HCT116 (cell line): Measurements from ENCODE around the gene LIMS2. TPM values are rescaled to one million over a fixed set of nuclear protein-coding genes. Genes with fewer than 3 reads are reported as not detected.

Source experiments
- ATAC-seq: fragments of 200-7000 bp; cut with Tn5 transposase; 2 replicates; pipeline ENCODE4 v1.9.1; 2020; ENCODE audit warnings: mild to moderate bottlenecking, moderate library complexity
- BruUV-seq: library from RNA; stranded (reverse); fragments of 400-500 nt; replicated peaks from 2 replicates; lab custom pipeline; 2021; lab: Mats Ljungman, UMichigan
- CTCF ChIA-PET: fragments of 300-600 bp; sonication (Branson Sonifier 250); formaldehyde crosslinking; loops from one replicate; lab custom pipeline; 2021; ENCODE audit warnings: antibody characterized with exemption; lab: Charles Lee
- POLR2A ChIA-PET: fragments of 300-600, 350-600 bp; sonication (Branson Sonifier 250); formaldehyde crosslinking; loops from one replicate; lab custom pipeline; 2021; ENCODE audit warnings: antibody characterized with exemption; lab: Charles Lee
- RAD21 ChIA-PET, 2 experiments: fragments of 300-600 bp; sonication (Branson Sonifier 250); formaldehyde crosslinking; loops; one replicate each; lab custom pipeline; 2023; ENCODE audit warnings: low total read pairs in 2 of 2; ENCODE audit not compliant: uncharacterized antibody in 2 of 2, unreplicated experiment in 2 of 2, low non-redundant PET in 1 of 2; lab: Charles Lee
- DNase-seq: peaks from one replicate; pipeline ENCODE4 v3.0.0-alpha.2; 2010; ENCODE audit warnings: low read depth, low spot score
- H2AFZ ChIP-seq: fragments of 200-600 bp; shearing (Covaris generic), sonication (generic); 2 replicates; pipeline ENCODE4 v1.6.1; 2017; ENCODE audit warnings: low read depth, mixed run types, mixed read lengths, antibody characterized with exemption, low read length; ENCODE audit not compliant: poor library complexity, severe bottlenecking
- H3K27ac ChIP-seq: 2 replicates; pipeline ENCODE4 v1.5.1; 2012; ENCODE audit warnings: low read depth, low read length
- H3K27me3 ChIP-seq: fragments of 200-600 bp; sonication (generic); 2 replicates; pipeline ENCODE4 v1.6.1; 2016; ENCODE audit warnings: mixed run types, low read length, mixed read lengths; ENCODE audit not compliant: insufficient read depth
- H3K36me3 ChIP-seq, 2 experiments: fragments of 200-500 bp in 1 of 2; fragments of 200-600 bp in 1 of 2; sonication (Bioruptor generic) in 1 of 2; sonication (generic) in 1 of 2; 2 replicates each; pipeline versions ENCODE4 v1.5.1 to v1.6.1; 2014 to 2016; ENCODE audit warnings: low read length in 2 of 2, inconsistent platforms in 1 of 2, mixed read lengths in 1 of 2, mixed run types in 1 of 2; ENCODE audit not compliant: insufficient read depth in 2 of 2, control insufficient read depth in 1 of 2
- H3K4me1 ChIP-seq, 2 experiments: fragments of 200-600 bp in 1 of 2; sonication (generic) in 1 of 2; 2 replicates each; pipeline versions ENCODE4 v1.5.1 to v1.6.1; 2012 to 2017; ENCODE audit warnings: low read length in 2 of 2, inconsistent platforms in 1 of 2, mild to moderate bottlenecking in 1 of 2, mixed read lengths in 1 of 2, mixed run types in 1 of 2, moderate library complexity in 1 of 2; ENCODE audit not compliant: insufficient read depth in 2 of 2, control insufficient read depth in 1 of 2
- H3K4me2 ChIP-seq: fragments of 200-600 bp; sonication (generic); 2 replicates; pipeline ENCODE4 v1.6.1; 2017; ENCODE audit warnings: mixed run types, low read length, mixed read lengths
- H3K4me3 ChIP-seq, 2 experiments: fragments of 200-600 bp in 1 of 2; sonication (generic) in 1 of 2; replicated peaks in 1 of 2; 2 replicates each; pipeline ENCODE4 v1.5.1; 2011 to 2016; ENCODE audit warnings: low read length in 2 of 2, control low read depth in 1 of 2, low read depth in 1 of 2, mild to moderate bottlenecking in 1 of 2, mixed read lengths in 1 of 2, mixed run types in 1 of 2
- H3K79me2 ChIP-seq: fragments of 200-600 bp; sonication (generic); 2 replicates; pipeline ENCODE4 v1.6.1; 2017; ENCODE audit warnings: mild to moderate bottlenecking, mixed run types, low read length, moderate library complexity, mixed read lengths; ENCODE audit not compliant: insufficient read depth
- H3K9ac ChIP-seq: fragments of 200-600 bp; sonication (generic); 2 replicates; pipeline ENCODE4 v1.6.1; 2016; ENCODE audit warnings: low read length, mixed read lengths
- H3K9me2 ChIP-seq: fragments of 200-600 bp; sonication (generic), shearing (Covaris generic); 2 replicates; pipeline ENCODE4 v1.6.1; 2017; ENCODE audit warnings: mixed run types, mild to moderate bottlenecking, moderate library complexity; ENCODE audit not compliant: insufficient read depth
- H3K9me3 ChIP-seq, 2 experiments: fragments of 200-500 bp in 1 of 2; fragments of 200-600 bp in 1 of 2; sonication (Bioruptor generic) in 1 of 2; sonication (generic) in 1 of 2; 2 replicates each; pipeline ENCODE4 v1.6.1; 2014 to 2017; ENCODE audit warnings: low read length in 2 of 2, mixed read lengths in 2 of 2, inconsistent platforms in 1 of 2, low read depth in 1 of 2, mild to moderate bottlenecking in 1 of 2, mixed run types in 1 of 2, moderate library complexity in 1 of 2; ENCODE audit not compliant: control insufficient read depth in 1 of 2, insufficient read depth in 1 of 2
- H4K20me1 ChIP-seq: fragments of 200-600 bp; sonication (generic), shearing (Covaris generic); 2 replicates; pipeline ENCODE4 v1.6.1; 2017; ENCODE audit warnings: mixed run types, mild to moderate bottlenecking, moderate library complexity; ENCODE audit not compliant: insufficient read depth
- CEBPB ChIP-seq: IDR thresholded peaks from 2 replicates; pipeline ENCODE4 v1.6.1; 2012; ENCODE audit warnings: low read depth
- CTCF ChIP-seq, 3 experiments: fragments of 200-600 bp in 1 of 3; sonication (generic) in 1 of 3; IDR thresholded peaks in 2 of 3; conservative IDR thresholded peaks in 1 of 3; 2 replicates each; pipeline ENCODE4 v1.5.1; 2012 to 2017; ENCODE audit warnings: low read depth in 2 of 3, low read length in 2 of 3, antibody characterized with exemption in 1 of 3, borderline replicate concordance in 1 of 3, control low read depth in 1 of 3, mild to moderate bottlenecking in 1 of 3, mixed read lengths in 1 of 3, mixed run types in 1 of 3, moderate library complexity in 1 of 3; ENCODE audit not compliant: insufficient read depth in 1 of 3
- EZH2 ChIP-seq: fragments of 200-600 bp; sonication (generic); IDR thresholded peaks from 2 replicates; pipeline ENCODE4 v1.6.1; 2017; ENCODE audit warnings: antibody characterized with exemption, mixed run types
- EZH2phosphoT487 ChIP-seq: fragments of 200-600 bp; IDR thresholded peaks from 2 replicates; pipeline ENCODE4 v1.6.1; 2018; ENCODE audit warnings: antibody characterized with exemption, borderline replicate concordance
- FOSL1 ChIP-seq: IDR thresholded peaks from 2 replicates; pipeline ENCODE4 v1.6.1; 2012; ENCODE audit warnings: low read depth
- POLR2AphosphoS5 ChIP-seq: IDR thresholded peaks from 2 replicates; pipeline ENCODE4 v1.6.1; 2011; ENCODE audit warnings: mild to moderate bottlenecking, low read depth, low read length, moderate library complexity
- RAD21 ChIP-seq: IDR thresholded peaks from 2 replicates; pipeline ENCODE4 v1.6.1; 2012; ENCODE audit warnings: low read depth, mild to moderate bottlenecking
- SIN3A ChIP-seq: IDR thresholded peaks from 2 replicates; pipeline ENCODE4 v1.6.1; 2012; ENCODE audit warnings: low read depth
- SP1 ChIP-seq: IDR thresholded peaks from 2 replicates; pipeline ENCODE4 v1.6.1; 2012; ENCODE audit warnings: low read depth
- YY1 ChIP-seq: IDR thresholded peaks from 2 replicates; pipeline ENCODE4 v1.6.1; 2011; ENCODE audit warnings: low read length, low read depth, moderate library complexity, mild to moderate bottlenecking; ENCODE audit not compliant: insufficient replicate concordance; ENCODE audit errors: extremely low read depth
- ZFX ChIP-seq: fragments of 450-650 bp; IDR thresholded peaks from 2 replicates; pipeline ENCODE4 v1.6.1; 2017
- intact Hi-C: fragments of 100-400 bp; cut with micrococcal nuclease; formaldehyde crosslinking; loops from 2 replicates; pipeline ENCODE4 v1.10.0; 2022
- total RNA-seq: library from RNA; stranded (reverse); gene quantifications from one replicate; pipeline ENCODE4 v1.2.1, GENCODE V29; 2021; ENCODE audit not compliant: unreplicated experiment

The LIMS2 gene
- total RNA-seq, 1 experiment from 2014 or later, result 3.7 TPM

GRCh38 chr2:127629637-127630036 lies 45.7 kb downstream of the LIMS2 start:
- ChIA-PET RAD21 (no interaction called here), CTCF (no interaction called here), POLR2A (no interaction called here)
- no TSS peak for BruUV-seq
- Histone ChIP-seq H2AFZ (no peak overlapping the region), H3K27me3 (no peaks in the 10 kb centered on the region), H3K9me2 (no peaks in the 10 kb centered on the region), H3K27ac (no peak overlapping the region), H3K36me3 (no peaks in the 10 kb centered on the region), H3K9ac (no peak overlapping the region), H3K4me1 (no peaks in the 10 kb centered on the region), H4K20me1 (no peaks in the 10 kb centered on the region), H3K79me2 (no peaks in the 10 kb centered on the region), H3K9me3 (no peaks in the 10 kb centered on the region), H3K4me3 (no peak overlapping the region), H3K4me2 (no peak overlapping the region)
- TF ChIP-seq RAD21, result no peak
- no peak for TF ChIP-seq ZFX
- TF ChIP-seq EZH2phosphoT487, result no peak
- no peak for TF ChIP-seq CEBPB
- ATAC-seq (no peak), DNase-seq (no peak)
- intact Hi-C loops, result no loop called here

- Histone ChIP-seq H3K9ac (no peak overlapping the region), H3K36me3 (no peaks in the 10 kb centered on the region), H3K4me2 (no peak overlapping the region), H3K79me2 (no peaks in the 10 kb centered on the region), H3K9me2 (no peaks in the 10 kb centered on the region), H3K4me3 (no peak overlapping the region), H3K9me3 (no peaks in the 10 kb centered on the region), H3K27ac (no peak overlapping the region), H2AFZ (no peak overlapping the region), H3K4me1 (peaks cover 0 to 6% of the 10 kb centered on the region in 2 experiments; a peak in 2 of 4 replicates), H4K20me1 (no peaks in the 10 kb centered on the region), H3K27me3 (no peaks in the 10 kb centered on the region)
- intact Hi-C loops, result no loop called here
- DNase-seq (no peak), ATAC-seq (no peak)
- ChIA-PET POLR2A (no interaction called here), CTCF (no interaction called here), RAD21 (no interaction called here)
- no peak for TF ChIP-seq EZH2
- TF ChIP-seq SP1, result no peak
- no peak for TF ChIP-seq YY1
- TF ChIP-seq ZFX, result no peak
- no peak for TF ChIP-seq POLR2AphosphoS5
- no peak for TF ChIP-seq SIN3A
- no peak for TF ChIP-seq FOSL1
- TF ChIP-seq RAD21, result no peak
- TF ChIP-seq CTCF (IDR thresholded peaks at IDR 0.05 in 2 of 3, conservative IDR thresholded peaks at IDR 0.05 in 1 of 3; ENCODE audit: borderline replicate concordance in 1 of 3, insufficient read depth in 1 of 3, low read depth in 2 of 3, low read length in 2 of 3), result no peak
- no TSS peak for BruUV-seq
Measured at GRCh38 chr2:127628767-127629614, 46.3 kb downstream of the LIMS2 start.
